ENCODE measurements around the gene TNK1.

Gene TNK1

GRCh38 chr17:7411427-7411750 lies 30.5 kb downstream of the TNK1 start:
- in situ Hi-C loops (cut with HindIII; ENCODE audit: low sequenced_read_pairs), result no loop called here
- DNase-seq (ENCODE audit: low read depth, low spot score), result no peak
- H3K4me3 ChIP-seq (ENCODE audit: low read depth, low read length), result no peak overlapping the region
- TF ChIP-seq, protein P1, sequence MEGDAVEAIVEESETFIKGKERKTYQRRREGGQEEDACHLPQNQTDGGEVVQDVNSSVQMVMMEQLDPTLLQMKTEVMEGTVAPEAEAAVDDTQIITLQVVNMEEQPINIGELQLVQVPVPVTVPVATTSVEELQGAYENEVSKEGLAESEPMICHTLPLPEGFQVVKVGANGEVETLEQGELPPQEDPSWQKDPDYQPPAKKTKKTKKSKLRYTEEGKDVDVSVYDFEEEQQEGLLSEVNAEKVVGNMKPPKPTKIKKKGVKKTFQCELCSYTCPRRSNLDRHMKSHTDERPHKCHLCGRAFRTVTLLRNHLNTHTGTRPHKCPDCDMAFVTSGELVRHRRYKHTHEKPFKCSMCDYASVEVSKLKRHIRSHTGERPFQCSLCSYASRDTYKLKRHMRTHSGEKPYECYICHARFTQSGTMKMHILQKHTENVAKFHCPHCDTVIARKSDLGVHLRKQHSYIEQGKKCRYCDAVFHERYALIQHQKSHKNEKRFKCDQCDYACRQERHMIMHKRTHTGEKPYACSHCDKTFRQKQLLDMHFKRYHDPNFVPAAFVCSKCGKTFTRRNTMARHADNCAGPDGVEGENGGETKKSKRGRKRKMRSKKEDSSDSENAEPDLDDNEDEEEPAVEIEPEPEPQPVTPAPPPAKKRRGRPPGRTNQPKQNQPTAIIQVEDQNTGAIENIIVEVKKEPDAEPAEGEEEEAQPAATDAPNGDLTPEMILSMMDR (IDR thresholded peaks at IDR 0.05; ENCODE audit: low read depth, low read length), result no peak

DNA sequence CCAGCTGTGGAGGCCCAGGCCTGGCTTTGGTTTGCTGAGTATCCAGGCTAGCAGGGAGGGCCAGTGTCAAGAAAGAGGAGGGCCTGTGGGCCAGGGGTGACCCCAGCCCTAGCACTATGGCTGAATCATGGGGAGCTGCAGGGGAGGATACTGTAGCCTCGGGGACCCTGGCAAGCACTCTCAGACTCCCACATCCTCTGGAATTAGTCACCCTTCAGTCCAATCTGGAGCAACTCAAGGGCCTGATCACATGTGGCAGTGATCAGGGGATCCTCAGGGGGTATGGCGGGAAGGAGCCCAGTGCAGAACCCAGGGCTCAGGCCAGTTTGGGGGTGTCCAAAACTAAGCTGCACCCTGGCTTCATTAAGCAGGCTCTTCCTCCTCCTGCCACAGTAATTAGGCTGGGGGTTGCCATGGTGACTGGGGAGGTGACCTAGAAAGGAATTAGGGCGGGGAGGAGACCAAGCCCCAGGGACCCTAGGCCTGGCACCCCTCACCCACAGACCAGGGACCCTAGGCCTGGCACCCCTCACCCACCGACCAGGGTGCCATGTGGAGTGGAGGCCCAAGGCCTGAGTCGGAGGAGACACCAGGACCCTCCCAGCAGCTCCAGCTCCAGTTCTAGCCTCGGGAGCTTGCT lies 32.6 kb downstream of the TNK1 start:
- H3K4me3 ChIP-seq (ENCODE audit: low read depth, low read length), result no peak overlapping the region
- in situ Hi-C loops (cut with HindIII; ENCODE audit: low sequenced_read_pairs), result no loop called here
- TF ChIP-seq, protein P1 (IDR thresholded peaks at IDR 0.05; ENCODE audit: low read depth, low read length), result no peak
- DNase-seq (ENCODE audit: low read depth, low spot score), result peak; percentile 11

DNA sequence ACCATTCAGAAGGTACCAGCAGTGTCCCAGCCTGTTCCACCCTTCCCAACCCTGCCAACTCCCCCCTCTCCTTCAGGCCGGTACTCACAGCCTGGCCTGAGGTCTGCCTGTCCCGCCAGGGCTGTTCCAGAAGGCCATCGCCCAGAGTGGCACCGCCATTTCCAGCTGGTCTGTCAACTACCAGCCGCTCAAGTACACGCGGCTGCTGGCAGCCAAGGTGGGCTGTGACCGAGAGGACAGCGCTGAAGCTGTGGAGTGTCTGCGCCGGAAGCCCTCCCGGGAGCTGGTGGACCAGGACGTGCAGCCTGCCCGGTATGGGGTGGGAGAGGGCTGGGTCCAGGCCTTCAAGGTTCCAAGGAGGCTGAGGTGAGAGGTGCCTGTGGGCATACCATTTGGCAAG lies 33.9 kb downstream of the TNK1 start:
- TF ChIP-seq, protein P1 (IDR thresholded peaks at IDR 0.05; ENCODE audit: low read depth, low read length), result no peak

DNA sequence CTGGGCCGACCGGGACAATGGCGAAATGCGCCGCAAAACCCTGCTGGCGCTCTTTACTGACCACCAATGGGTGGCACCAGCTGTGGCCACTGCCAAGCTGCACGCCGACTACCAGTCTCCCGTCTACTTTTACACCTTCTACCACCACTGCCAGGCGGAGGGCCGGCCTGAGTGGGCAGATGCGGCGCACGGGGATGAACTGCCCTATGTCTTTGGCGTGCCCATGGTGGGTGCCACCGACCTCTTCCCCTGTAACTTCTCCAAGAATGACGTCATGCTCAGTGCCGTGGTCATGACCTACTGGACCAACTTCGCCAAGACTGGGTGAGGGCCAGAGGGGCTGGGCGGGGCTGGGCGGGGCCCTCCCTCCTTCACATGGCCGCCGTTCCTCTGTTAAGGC lies 34.9 kb downstream of the TNK1 start:
- in situ Hi-C loops (cut with HindIII; ENCODE audit: low sequenced_read_pairs), result no loop called here
- no peak for DNase-seq (ENCODE audit: low read depth, low spot score)
- TF ChIP-seq, protein P1 (IDR thresholded peaks at IDR 0.05; ENCODE audit: low read depth, low read length), result no peak
- no peak overlapping the region for H3K4me3 ChIP-seq (ENCODE audit: low read depth, low read length)

More for the DNA sequence above, 33.9 kb downstream of the TNK1 start:
- no peak for DNase-seq (ENCODE audit: low read depth, low spot score)
- no peak overlapping the region for H3K4me3 ChIP-seq (ENCODE audit: low read depth, low read length)
- in situ Hi-C loops (cut with HindIII; ENCODE audit: low sequenced_read_pairs), result no loop called here

- TF ChIP-seq, protein P1 (IDR thresholded peaks at IDR 0.05; ENCODE audit: low read depth, low read length), result peak; percentile 1
- in situ Hi-C loops (cut with HindIII; ENCODE audit: low sequenced_read_pairs), result no loop called here
- no peak overlapping the region for H3K4me3 ChIP-seq (ENCODE audit: low read depth, low read length)
- no peak for DNase-seq (ENCODE audit: low read depth, low spot score)
Observed at GRCh38 chr17:7416323-7416722, 35.4 kb downstream of the TNK1 start.

- H3K4me3 ChIP-seq (ENCODE audit: low read depth, low read length), result no peak overlapping the region
- no peak for DNase-seq (ENCODE audit: low read depth, low spot score)
- TF ChIP-seq, protein P1 (IDR thresholded peaks at IDR 0.05; ENCODE audit: low read depth, low read length), result no peak
- in situ Hi-C loops (cut with HindIII; ENCODE audit: low sequenced_read_pairs), result no loop called here
Observed at GRCh38 chr17:7417056-7417655, 36.3 kb downstream of the TNK1 start.
